Activated T-cell treated with anti-CD3 and anti-CD28 coated beads for 1 hour (primary cell): ENCODE measurements around the gene TRPM5.

Source experiments
- DNase-seq: peaks from one replicate; pipeline ENCODE4 v3.0.0-alpha.2; 2020; ENCODE audit warnings: low read depth

Gene TRPM5

GRCh38 chr11:2452321-2453012 lies 8.2 kb upstream of the TRPM5 start:
- DNase-seq: no peak

DNA sequence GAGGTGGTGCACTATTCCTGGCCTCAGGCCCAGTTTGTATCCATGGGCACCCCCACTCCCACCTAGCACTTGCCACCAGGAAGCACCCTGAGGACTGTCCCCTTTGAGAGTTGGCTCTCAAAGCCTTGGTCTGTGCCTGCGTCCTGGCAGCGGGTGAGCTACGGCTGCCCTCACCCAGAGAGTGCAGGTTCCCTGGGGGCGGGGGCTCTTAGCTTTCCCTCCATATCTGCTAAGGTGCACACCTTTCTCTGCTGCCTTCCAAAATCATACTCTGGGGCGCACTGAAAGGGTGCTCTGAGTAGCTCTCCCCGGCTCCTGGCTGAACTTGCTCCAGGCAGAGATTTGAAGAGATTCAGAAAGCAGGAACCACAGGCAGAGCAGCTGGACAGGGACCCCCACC lies 7.6 kb upstream of the TRPM5 start:
- DNase-seq: no peak

GRCh38 chr11:2451336-2451735 lies 7.0 kb upstream of the TRPM5 start:
- no peak for DNase-seq

DNA sequence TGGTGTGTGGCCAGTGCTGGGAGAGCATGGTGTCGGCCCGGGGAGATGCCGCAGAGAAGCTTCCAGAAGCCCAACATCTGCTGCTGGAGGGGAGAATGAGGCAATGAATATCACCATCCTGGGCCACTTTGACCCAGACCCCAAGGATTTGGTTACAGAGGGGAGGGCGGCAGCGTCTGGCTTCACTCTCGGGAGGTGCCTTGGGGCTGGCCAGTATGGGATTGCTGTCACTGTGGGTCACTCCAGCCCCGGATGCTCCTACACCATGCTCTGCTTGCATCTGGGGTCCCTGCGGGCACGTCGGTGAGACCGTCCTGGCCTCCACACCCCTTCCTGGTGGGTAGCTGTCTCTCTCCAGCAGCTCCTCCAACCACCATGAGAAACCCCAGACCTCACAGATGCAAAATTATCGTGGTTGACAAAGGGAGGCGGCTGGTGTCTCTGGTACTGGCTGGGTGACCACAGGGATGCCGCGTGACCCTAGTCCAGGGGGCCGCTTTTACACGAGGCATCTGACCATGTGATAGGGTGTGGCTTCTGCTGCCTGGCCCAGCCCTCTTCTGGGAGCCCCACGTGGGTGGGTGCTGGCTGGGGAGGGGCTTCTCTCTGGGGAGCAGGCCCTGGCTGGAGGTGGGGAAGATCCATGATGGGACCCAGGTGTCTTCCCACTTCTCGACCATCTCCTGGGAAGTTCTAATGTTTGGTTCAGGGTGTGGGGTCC lies 6.2 kb upstream of the TRPM5 start:
- DNase-seq: no peak

DNA sequence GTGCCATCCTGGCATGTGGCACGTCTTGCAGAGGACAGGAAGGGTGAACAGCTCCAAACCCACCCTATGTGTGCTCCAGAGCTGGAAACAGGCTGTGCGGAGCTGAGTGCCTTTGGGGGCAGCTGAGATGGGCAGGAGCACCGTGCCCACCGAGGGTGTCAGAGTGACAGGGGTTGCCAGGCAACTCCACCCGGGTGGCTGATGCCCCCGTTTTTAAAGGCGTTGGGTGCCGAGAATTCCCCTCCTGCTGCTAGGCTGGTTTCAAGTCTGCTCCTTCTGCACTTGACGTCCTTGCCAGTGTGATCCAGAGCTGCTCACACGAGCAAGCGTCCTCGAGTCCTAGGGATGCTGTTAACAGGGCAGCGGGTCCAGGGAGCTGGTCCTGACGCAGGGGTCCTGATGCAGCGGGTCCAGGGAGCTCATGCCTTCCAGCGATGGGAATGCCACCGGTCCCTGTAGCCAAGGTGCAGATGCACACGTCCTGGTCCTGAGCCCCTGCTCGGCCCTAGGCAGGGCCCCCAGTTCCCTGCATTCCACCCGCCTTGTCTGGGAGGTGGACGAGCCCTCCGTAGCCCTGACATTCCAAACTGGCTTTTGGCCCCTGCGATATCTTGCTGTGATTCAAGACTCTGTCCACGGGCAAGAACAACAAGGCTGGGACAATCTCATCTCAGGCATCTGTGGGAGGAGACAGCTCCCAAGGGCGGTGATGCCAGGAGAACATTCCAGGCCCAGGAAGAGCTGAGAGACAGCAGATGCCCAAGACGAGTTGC lies 5.4 kb upstream of the TRPM5 start:
- no peak for DNase-seq

DNA sequence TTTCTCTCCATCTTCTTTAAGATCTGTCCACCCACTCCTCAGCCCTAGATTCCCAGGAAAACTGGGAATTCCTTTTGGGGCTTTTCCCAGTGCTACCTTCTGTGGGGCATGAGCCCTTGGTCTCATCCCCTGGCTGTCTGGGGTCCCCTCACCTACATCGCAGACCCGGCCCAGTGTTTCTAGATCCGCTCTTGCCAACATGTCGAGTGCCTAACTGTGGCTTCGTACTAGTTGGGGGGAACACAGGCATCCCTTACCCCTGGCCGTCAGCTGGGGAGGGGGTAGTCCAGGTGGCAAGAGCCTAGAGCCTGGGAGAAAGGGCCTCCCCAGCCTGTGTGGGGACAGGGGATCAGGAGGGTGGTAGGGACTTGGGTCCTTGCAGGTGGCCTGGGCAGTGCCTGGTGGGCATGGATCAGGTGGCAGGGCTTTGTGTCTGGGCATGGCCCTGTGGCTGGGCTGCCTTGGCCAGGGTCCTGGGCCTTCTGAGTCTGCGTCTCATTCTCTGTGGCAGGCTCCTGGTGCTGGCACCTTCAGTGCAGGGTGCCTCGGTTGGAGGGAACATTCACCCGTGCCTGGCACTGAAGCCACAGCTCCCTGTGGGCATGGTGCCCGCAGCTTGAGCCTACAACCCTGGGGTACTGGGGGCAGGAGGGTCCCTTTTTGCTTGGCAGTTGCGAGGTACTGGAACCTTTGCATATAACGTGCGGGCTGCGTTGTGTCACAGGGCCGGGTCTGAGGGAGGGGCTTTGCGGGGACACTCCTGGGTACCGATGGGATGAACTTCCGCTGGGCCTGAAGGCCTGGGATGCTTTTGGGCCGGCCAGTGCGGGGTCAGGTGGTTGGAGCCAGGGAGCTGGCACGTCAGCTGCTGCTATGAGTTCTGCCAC lies 4.6 kb upstream of the TRPM5 start:
- DNase-seq: no peak

GRCh38 chr11:2447951-2448650 lies 3.8 kb upstream of the TRPM5 start:
- DNase-seq: no peak

DNA sequence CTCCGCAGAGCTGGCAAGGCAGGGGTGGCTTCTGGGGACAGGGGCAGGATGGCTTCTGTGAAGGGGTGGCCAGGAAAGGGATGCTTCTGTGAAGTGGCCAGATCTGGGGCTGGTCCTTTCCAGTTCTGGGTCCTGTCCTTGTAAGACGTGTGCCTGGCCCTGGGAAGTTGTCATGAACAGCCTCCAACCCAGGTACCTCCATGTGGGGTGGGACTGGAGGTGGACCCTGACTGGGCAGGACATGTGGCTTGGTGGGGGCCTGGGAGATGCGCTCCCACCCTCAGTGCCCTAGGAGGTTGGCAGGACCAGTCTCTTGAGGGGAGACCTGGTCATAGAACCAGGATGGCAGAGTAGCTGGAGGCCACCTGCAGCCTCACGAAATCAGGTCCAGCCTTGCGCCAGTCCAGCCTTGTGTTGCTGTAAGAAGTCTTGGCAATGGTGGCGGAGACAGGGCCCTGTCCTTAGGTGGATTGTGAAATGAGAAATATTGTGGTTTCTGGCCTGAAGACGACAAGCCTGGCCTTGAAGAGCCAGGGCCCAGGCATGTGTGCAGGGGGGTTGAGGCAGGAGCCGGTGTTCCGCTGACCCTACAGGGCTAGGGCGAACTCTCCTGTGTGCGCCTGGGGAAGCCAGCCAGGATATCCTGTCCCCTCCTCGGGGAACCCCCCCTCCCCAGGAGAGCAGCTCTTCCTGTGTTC lies 3.1 kb upstream of the TRPM5 start:
- no peak for DNase-seq

- DNase-seq: no peak
Observed at GRCh38 chr11:2446590-2447252, 2.4 kb upstream of the TRPM5 start.

- DNase-seq: no peak
Observed at GRCh38 chr11:2445746-2446551, 1.6 kb upstream of the TRPM5 start.

- no peak for DNase-seq
Observed at GRCh38 chr11:2444821-2445745, 769 bp upstream of the TRPM5 start, which contains the start of gene KCNQ1. TSS of gene KCNQ1 (plus strand) at chr11:2445008. CDS start at chr11:2445099, 91 bp downstream.

- DNase-seq: no peak
Observed at GRCh38 chr11:2443406-2443805, 908 bp downstream of the TRPM5 start.

DNA sequence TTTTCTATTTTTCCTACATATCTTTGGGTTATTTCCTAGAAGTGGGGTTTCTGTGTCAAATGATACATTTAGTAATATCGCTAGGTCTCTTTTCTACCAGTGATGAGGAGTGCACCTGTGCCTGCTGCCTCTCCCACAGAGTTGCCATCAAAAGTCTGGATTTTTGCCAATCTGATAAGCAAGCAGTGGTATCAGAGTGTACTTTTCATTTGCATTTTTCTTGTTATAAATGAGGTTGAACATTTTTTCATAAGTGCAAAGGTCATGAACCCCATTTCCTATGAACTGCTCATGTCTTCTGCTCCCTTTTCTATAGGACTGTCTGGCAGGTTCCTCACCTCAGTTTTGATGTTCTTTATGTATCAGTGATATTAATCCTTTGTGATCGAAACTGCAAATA lies 1.7 kb downstream of the TRPM5 start:
- no peak for DNase-seq

DNA sequence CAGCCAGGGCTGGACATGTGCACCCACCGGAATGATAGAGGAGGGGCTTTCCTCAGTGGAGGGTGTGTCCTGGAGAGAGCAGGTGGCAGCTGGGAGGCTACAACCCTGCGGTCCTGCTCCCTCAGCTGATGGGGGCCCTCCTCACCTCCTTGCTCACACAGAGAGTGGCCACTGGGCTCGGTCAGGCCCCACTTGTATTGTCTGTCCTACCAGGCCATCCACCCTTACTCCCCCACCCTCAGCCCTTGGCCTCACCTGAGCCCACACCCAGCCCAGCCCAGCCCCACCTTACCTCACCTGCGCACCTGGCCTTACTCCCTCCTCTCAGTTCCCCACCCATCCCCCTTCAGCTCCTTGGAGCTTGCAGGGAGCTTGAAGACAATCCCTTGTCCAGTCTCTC lies 3.1 kb downstream of the TRPM5 start:
- DNase-seq: no peak

- DNase-seq: no peak
Observed at GRCh38 chr11:2440646-2441045, 3.7 kb downstream of the TRPM5 start.

- no peak for DNase-seq
Observed at GRCh38 chr11:2439820-2440219, 4.5 kb downstream of the TRPM5 start.

GRCh38 chr11:2437516-2437915 lies 6.8 kb downstream of the TRPM5 start:
- no peak for DNase-seq

DNA sequence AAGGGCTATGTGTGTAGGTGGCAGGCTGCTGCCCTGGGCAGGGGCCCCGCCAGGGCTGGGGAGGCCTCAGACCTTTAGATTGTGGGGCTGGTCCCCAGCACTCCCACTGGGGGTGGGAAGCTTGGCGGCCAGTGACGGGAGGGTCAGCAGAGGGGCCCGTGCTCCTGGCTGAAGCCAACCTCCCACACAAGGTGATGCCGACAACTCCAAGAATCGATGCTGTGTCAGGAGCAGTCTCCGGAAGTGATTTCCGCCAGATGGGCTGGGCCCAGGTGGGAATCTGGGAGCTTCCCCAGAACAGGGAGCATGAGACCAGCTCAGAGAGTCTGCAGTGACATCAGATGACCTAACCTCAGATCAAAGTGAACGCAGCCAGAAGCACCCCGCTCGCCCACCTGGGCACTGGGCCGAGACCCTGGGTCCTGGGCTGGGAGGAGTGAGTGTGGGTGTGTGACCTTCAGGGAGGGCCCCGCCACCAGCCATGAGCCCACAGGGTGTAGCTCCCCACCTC lies 7.7 kb downstream of the TRPM5 start:
- DNase-seq: no peak
